Epithelial cell of prostate (primary cell): ENCODE measurements around the gene PVALEF.

Experiments
- DNase-seq: peaks from one replicate; pipeline ENCODE4 v3.0.0-alpha.2; 2011; ENCODE audit warnings: low read depth, low spot score
- H3K27ac ChIP-seq: fragments of 450-650 bp; 2 replicates; pipeline ENCODE4 v1.5.1; 2017; ENCODE audit warnings: mild to moderate bottlenecking

PVALEF gene

GRCh38 chr17:81179861-81180260, 14.6 kb downstream of the PVALEF start:
- no peak for DNase-seq
- H3K27ac ChIP-seq, result no peak overlapping the region

GRCh38 chr17:81180836-81181810, 15.8 kb downstream of the PVALEF start:
- no peak for DNase-seq

GRCh38 chr17:81181811-81182185, 16.5 kb downstream of the PVALEF start:
- DNase-seq, result no peak
- H3K27ac ChIP-seq, result no peak overlapping the region

More at GRCh38 chr17:81180836-81181810, 15.8 kb downstream of the PVALEF start:
- H3K27ac ChIP-seq, result no peak overlapping the region

- DNase-seq, result no peak
- no peak overlapping the region for H3K27ac ChIP-seq
Measured at GRCh38 chr17:81182596-81182995, 17.3 kb downstream of the PVALEF start.

GRCh38 chr17:81183316-81183715, 18.0 kb downstream of the PVALEF start:
- H3K27ac ChIP-seq, result no peak overlapping the region
- no peak for DNase-seq

GRCh38 chr17:81183807-81184206, 18.5 kb downstream of the PVALEF start:
- H3K27ac ChIP-seq, result no peak overlapping the region
- DNase-seq, result no peak

- no peak for DNase-seq
- H3K27ac ChIP-seq, result no peak overlapping the region
Measured at GRCh38 chr17:81184555-81184954, 19.2 kb downstream of the PVALEF start.

- no peak overlapping the region for H3K27ac ChIP-seq
- no peak for DNase-seq
Measured at GRCh38 chr17:81186203-81186602, 20.9 kb downstream of the PVALEF start.

- no peak for DNase-seq
- H3K27ac ChIP-seq, result no peak overlapping the region
Measured at GRCh38 chr17:81187120-81187519, 21.8 kb downstream of the PVALEF start.

GRCh38 chr17:81187586-81188490, 22.5 kb downstream of the PVALEF start:
- H3K27ac ChIP-seq, result no peak overlapping the region
- no peak for DNase-seq

- no peak overlapping the region for H3K27ac ChIP-seq
- DNase-seq, result no peak
Measured at GRCh38 chr17:81188491-81188840, 23.2 kb downstream of the PVALEF start.

- H3K27ac ChIP-seq, result no peak overlapping the region
- DNase-seq, result no peak
Measured at GRCh38 chr17:81189016-81189415, 23.7 kb downstream of the PVALEF start.

- no peak overlapping the region for H3K27ac ChIP-seq
- DNase-seq, result no peak
Measured at GRCh38 chr17:81189670-81190530, 24.6 kb downstream of the PVALEF start.

- no peak for DNase-seq
- H3K27ac ChIP-seq, result no peak overlapping the region
Measured at GRCh38 chr17:81190591-81190990, 25.3 kb downstream of the PVALEF start.

- H3K27ac ChIP-seq, result no peak overlapping the region
- DNase-seq, result no peak
Measured at GRCh38 chr17:81191116-81191515, 25.8 kb downstream of the PVALEF start.

GRCh38 chr17:81191646-81192045, 26.3 kb downstream of the PVALEF start:
- no peak overlapping the region for H3K27ac ChIP-seq
- no peak for DNase-seq

GRCh38 chr17:81192386-81193050, 27.2 kb downstream of the PVALEF start:
- no peak overlapping the region for H3K27ac ChIP-seq
- no peak for DNase-seq

GRCh38 chr17:81193051-81193410, 27.7 kb downstream of the PVALEF start:
- no peak overlapping the region for H3K27ac ChIP-seq
- DNase-seq, result no peak

GRCh38 chr17:81193470-81194224, 28.3 kb downstream of the PVALEF start:
- no peak overlapping the region for H3K27ac ChIP-seq
- no peak for DNase-seq
